HepG2 (cell line): ENCODE measurements around the gene CCNA2. TPM values are rescaled to one million over a fixed set of nuclear protein-coding genes. Genes with fewer than 3 reads are reported as not detected.

Experiments
- ARNTL ChIP-seq: sonication (generic); formaldehyde crosslinking; IDR thresholded peaks from 2 replicates; pipeline ENCODE4 v1.4.0; 2020; ENCODE audit warnings: mild to moderate bottlenecking, missing genetic modification reagents
- ATF7 ChIP-seq, 2 experiments: fragments of 450-650 bp in 1 of 2; sonication (generic) in 1 of 2; formaldehyde crosslinking in 1 of 2; IDR thresholded peaks; 2 replicates each; pipeline versions ENCODE4 v1.4.0 to v1.6.1; 2016 to 2020; ENCODE audit warnings: antibody characterized with exemption in 1 of 2, mild to moderate bottlenecking in 1 of 2, missing genetic modification reagents in 1 of 2
- GPBP1L1 ChIP-seq: sonication (generic); formaldehyde crosslinking; IDR thresholded peaks from 2 replicates; pipeline ENCODE4 v1.5.0; 2020; ENCODE audit warnings: mild to moderate bottlenecking, missing genetic modification reagents
- GZF1 ChIP-seq: sonication (generic); formaldehyde crosslinking; IDR thresholded peaks from 2 replicates; pipeline ENCODE4 v1.5.1; 2020; ENCODE audit warnings: mild to moderate bottlenecking, missing genetic modification reagents
- MIXL1 ChIP-seq: IDR thresholded peaks from 2 replicates; pipeline ENCODE4 v1.6.1; 2016
- PHF8 ChIP-seq: sonication (generic); formaldehyde crosslinking; IDR thresholded peaks from 2 replicates; pipeline ENCODE4 v1.5.0; 2020; ENCODE audit warnings: missing genetic modification reagents
- SIX1 ChIP-seq: sonication (generic); formaldehyde crosslinking; IDR thresholded peaks from 2 replicates; pipeline ENCODE4 v1.4.0; 2020; ENCODE audit warnings: missing genetic modification reagents, borderline replicate concordance
- SP4 ChIP-seq: sonication (generic); formaldehyde crosslinking; IDR thresholded peaks from 2 replicates; pipeline ENCODE4 v1.8.1; 2023; ENCODE audit warnings: mild to moderate bottlenecking, missing genetic modification reagents
- TFDP1 ChIP-seq: IDR thresholded peaks from 2 replicates; pipeline ENCODE4 v1.6.1; 2016; ENCODE audit warnings: missing compliant biosample characterization, missing genetic modification reagents, borderline replicate concordance
- THYN1 ChIP-seq: sonication (generic); formaldehyde crosslinking; IDR thresholded peaks from 2 replicates; pipeline ENCODE4 v1.8.1; 2023; ENCODE audit warnings: low read depth, mild to moderate bottlenecking, moderate library complexity, missing genetic modification reagents, borderline replicate concordance
- ZBTB46 ChIP-seq: sonication (generic); formaldehyde crosslinking; IDR thresholded peaks from 2 replicates; pipeline ENCODE4 v1.4.0; 2020; ENCODE audit warnings: mild to moderate bottlenecking, missing genetic modification reagents, borderline replicate concordance
- ZNF34 ChIP-seq: sonication (generic); formaldehyde crosslinking; IDR thresholded peaks from 2 replicates; pipeline ENCODE4 v1.4.0; 2020; ENCODE audit warnings: mild to moderate bottlenecking, missing genetic modification reagents, borderline replicate concordance
- ZNF343 ChIP-seq: sonication (generic); formaldehyde crosslinking; IDR thresholded peaks from 2 replicates; pipeline ENCODE4 v1.4.0; 2020; ENCODE audit warnings: mild to moderate bottlenecking, missing genetic modification reagents
- polyA plus RNA-seq, 8 experiments: library from polyadenylated mRNA; depleted of rRNA in 3 of 8; stranded (reverse) in 7 of 8; unstranded in 1 of 8; fragments of >200 nt; fragmentation: Illumina TruSeq in 4 of 8; extraction: Trizol in 4 of 8; gene quantifications; 2 replicates each; pipeline versions ENCODE4 v1.2.1 to v1.2.3, GENCODE V29; 2011 to 2016; ENCODE audit warnings: low read depth in 4 of 8, missing spikeins in 1 of 8, mixed read lengths in 1 of 8; ENCODE audit not compliant: insufficient read depth in 1 of 8
- total RNA-seq, 5 experiments: library from RNA; depleted of rRNA; stranded (reverse); fragments of >200 nt; fragmentation: Illumina TruSeq; extraction: Trizol; gene quantifications; 2 replicates each; pipeline ENCODE4 v1.2.3, GENCODE V29; 2016; ENCODE audit warnings: low read depth in 1 of 5
- TF ChIP-seq, protein P1 (sequence below): sonication (generic); formaldehyde crosslinking; conservative IDR thresholded peaks from 2 replicates; pipeline ENCODE4 v1.8.0; 2022; ENCODE audit warnings: mild to moderate bottlenecking, moderate library complexity, missing genetic modification reagents
- TF ChIP-seq, protein P2 (sequence below): sonication (generic); formaldehyde crosslinking; IDR thresholded peaks from 2 replicates; pipeline ENCODE4 v1.5.1; 2020; ENCODE audit warnings: missing genetic modification reagents, mild to moderate bottlenecking, borderline replicate concordance
- TF ChIP-seq, protein P3 (sequence below): sonication (generic); formaldehyde crosslinking; IDR thresholded peaks from 2 replicates; pipeline ENCODE4 v1.4.0; 2020; ENCODE audit warnings: mild to moderate bottlenecking, missing genetic modification reagents

CCNA2 gene
- total and polyA plus RNA-seq, 2 of the 13 experiments (the other 11 are each of a cell fraction or from before 2014, with no cell fraction given): 31.3 to 105 TPM

DNA sequence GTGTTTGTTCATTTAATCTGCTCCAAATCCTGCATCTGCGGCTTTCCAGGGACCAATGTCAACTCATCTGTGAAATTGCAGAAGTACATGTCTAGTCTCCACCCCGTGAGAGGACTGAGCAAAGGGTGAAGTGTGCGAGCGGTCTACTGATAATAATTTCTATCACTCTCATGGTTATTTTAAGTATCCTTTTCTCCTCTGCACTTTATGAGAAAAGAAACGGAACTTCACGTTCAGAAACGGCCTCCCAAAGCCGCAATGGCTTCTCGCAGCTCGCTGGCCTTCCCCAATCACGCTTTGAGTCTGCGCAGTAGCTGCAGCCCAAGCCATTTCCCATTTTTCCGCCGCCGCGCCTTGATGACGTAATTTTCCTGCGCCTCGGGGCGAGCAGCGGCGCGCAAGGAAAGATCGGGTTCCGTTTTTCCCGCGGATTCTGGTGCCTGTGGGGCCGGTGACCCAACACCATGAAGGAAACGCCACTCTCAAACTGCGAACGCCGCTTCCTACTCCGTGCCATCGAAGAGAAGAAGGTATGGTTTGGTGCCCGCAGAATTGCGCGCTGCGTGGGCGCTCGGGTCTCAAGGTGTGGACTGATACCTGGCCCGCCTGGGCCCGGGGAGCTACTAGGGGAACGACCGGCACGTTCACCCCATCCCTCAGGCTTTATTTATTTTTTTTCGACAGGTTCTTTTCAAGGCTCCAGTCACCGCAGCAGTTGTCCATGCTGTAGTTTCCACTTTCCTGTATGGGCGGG lies 22.5 kb downstream of the CCNA2 start, which contains the start of gene EXOSC9 (continued):
- 0 out of 2 replicates have a peak, but pooled peaks have one; percentile 55 for TF ChIP-seq GZF1 (CRISPR knock-in tag)
- TF ChIP-seq ARNTL: peak; percentile 54; the same call in 1 of the 2 replicates
- TF ChIP-seq TFDP1 (CRISPR knock-in tag): peak; percentile 98
- no peak for TF ChIP-seq GPBP1L1
- no peak for TF ChIP-seq MIXL1
- no peak for TF ChIP-seq ZNF34 (CRISPR knock-in tag)
- TF ChIP-seq SP4 (CRISPR knock-in tag): peak; percentile 77
- TF ChIP-seq, protein P1, sequence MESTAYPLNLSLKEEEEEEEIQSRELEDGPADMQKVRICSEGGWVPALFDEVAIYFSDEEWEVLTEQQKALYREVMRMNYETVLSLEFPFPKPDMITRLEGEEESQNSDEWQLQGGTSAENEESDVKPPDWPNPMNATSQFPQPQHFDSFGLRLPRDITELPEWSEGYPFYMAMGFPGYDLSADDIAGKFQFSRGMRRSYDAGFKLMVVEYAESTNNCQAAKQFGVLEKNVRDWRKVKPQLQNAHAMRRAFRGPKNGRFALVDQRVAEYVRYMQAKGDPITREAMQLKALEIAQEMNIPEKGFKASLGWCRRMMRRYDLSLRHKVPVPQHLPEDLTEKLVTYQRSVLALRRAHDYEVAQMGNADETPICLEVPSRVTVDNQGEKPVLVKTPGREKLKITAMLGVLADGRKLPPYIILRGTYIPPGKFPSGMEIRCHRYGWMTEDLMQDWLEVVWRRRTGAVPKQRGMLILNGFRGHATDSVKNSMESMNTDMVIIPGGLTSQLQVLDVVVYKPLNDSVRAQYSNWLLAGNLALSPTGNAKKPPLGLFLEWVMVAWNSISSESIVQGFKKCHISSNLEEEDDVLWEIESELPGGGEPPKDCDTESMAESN (CRISPR knock-in tag): peak; percentile 84
- peak; percentile 86 for TF ChIP-seq SIX1 (CRISPR knock-in tag)
- TF ChIP-seq, protein P2, sequence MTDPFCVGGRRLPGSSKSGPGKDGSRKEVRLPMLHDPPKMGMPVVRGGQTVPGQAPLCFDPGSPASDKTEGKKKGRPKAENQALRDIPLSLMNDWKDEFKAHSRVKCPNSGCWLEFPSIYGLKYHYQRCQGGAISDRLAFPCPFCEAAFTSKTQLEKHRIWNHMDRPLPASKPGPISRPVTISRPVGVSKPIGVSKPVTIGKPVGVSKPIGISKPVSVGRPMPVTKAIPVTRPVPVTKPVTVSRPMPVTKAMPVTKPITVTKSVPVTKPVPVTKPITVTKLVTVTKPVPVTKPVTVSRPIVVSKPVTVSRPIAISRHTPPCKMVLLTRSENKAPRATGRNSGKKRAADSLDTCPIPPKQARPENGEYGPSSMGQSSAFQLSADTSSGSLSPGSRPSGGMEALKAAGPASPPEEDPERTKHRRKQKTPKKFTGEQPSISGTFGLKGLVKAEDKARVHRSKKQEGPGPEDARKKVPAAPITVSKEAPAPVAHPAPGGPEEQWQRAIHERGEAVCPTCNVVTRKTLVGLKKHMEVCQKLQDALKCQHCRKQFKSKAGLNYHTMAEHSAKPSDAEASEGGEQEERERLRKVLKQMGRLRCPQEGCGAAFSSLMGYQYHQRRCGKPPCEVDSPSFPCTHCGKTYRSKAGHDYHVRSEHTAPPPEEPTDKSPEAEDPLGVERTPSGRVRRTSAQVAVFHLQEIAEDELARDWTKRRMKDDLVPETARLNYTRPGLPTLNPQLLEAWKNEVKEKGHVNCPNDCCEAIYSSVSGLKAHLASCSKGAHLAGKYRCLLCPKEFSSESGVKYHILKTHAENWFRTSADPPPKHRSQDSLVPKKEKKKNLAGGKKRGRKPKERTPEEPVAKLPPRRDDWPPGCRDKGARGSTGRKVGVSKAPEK (CRISPR knock-in tag): 0 out of 2 replicates have a peak, but pooled peaks have one; percentile 61
- no peak for TF ChIP-seq ZBTB46
- no peak for TF ChIP-seq THYN1 (CRISPR knock-in tag)
- TF ChIP-seq PHF8 (CRISPR knock-in tag): peak; percentile 92
- TF ChIP-seq ATF7 (IDR thresholded peaks at IDR 0.05): peak; percentile 99
- TF ChIP-seq ATF7 (CRISPR knock-in tag; IDR thresholded peaks at IDR 0.05): peak; percentile 81
- TF ChIP-seq ZNF343 (CRISPR knock-in tag): 0 out of 2 replicates have a peak, but pooled peaks have one; percentile 68
- TF ChIP-seq, protein P3, sequence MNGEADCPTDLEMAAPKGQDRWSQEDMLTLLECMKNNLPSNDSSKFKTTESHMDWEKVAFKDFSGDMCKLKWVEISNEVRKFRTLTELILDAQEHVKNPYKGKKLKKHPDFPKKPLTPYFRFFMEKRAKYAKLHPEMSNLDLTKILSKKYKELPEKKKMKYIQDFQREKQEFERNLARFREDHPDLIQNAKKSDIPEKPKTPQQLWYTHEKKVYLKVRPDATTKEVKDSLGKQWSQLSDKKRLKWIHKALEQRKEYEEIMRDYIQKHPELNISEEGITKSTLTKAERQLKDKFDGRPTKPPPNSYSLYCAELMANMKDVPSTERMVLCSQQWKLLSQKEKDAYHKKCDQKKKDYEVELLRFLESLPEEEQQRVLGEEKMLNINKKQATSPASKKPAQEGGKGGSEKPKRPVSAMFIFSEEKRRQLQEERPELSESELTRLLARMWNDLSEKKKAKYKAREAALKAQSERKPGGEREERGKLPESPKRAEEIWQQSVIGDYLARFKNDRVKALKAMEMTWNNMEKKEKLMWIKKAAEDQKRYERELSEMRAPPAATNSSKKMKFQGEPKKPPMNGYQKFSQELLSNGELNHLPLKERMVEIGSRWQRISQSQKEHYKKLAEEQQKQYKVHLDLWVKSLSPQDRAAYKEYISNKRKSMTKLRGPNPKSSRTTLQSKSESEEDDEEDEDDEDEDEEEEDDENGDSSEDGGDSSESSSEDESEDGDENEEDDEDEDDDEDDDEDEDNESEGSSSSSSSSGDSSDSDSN (CRISPR knock-in tag): peak; percentile 42; the same call in 1 of the 2 replicates
